HFFc6 (cell line): ENCODE results near the gene MACF1. TPM values are rescaled to one million over a fixed set of nuclear protein-coding genes. Genes with fewer than 3 reads are reported as not detected.
"Not testable (repeated sequence)": the region's sequence is repeated elsewhere in the genome, so short reads cannot be mapped to it uniquely, and the experiment has no call there.

Experiments
- DNase-seq: peaks from one replicate; pipeline ENCODE4 v3.0.0-alpha.2; 2018
- H3K27ac Mint-ChIP-seq: 2 replicates; pipeline ENCODE4 v1.8.0; 2020; ENCODE audit warnings: mild to moderate bottlenecking, mixed read lengths
- H3K27me3 Mint-ChIP-seq: 2 replicates; pipeline ENCODE4 v1.8.0; 2021; ENCODE audit warnings: mild to moderate bottlenecking, moderate library complexity, mixed read lengths; ENCODE audit not compliant: insufficient read depth
- H3K36me3 Mint-ChIP-seq: 2 replicates; pipeline ENCODE4 v1.8.0; 2021; ENCODE audit warnings: low read depth, mixed read lengths
- H3K4me1 Mint-ChIP-seq: 2 replicates; pipeline ENCODE4 v1.8.0; 2020; ENCODE audit warnings: low read depth, mixed read lengths
- H3K4me3 Mint-ChIP-seq: 2 replicates; pipeline ENCODE4 v1.8.0; 2020; ENCODE audit warnings: mild to moderate bottlenecking, moderate library complexity, mixed read lengths
- H3K9me3 Mint-ChIP-seq: 2 replicates; pipeline ENCODE4 v1.8.0; 2020; ENCODE audit warnings: mild to moderate bottlenecking, mixed read lengths
- CTCF ChIP-seq: fragments of 200-600 bp; sonication (generic); IDR thresholded peaks from 2 replicates; pipeline ENCODE4 v1.5.0; 2021; ENCODE audit warnings: antibody characterized with exemption, mild to moderate bottlenecking
- total RNA-seq, 6 experiments: library from RNA; stranded (reverse); fragmentation: NEBNext Ultra II Directional; extraction: Animal tissue kit (Norgen Biotek cat#: 25700); gene quantifications; 2 replicates in 1 of 6; 3 replicates in 5 of 6; pipeline ENCODE4 v1.2.3, GENCODE V29; 2021

Gene MACF1
- total RNA-seq, 6 experiments from 2014 or later = 201 to 308 (median 223) TPM

- H3K27ac Mint-ChIP-seq = no peak overlapping the region; the same call in 1 of the 2 replicates
- H3K9me3 Mint-ChIP-seq = no peaks in the 10 kb centered on the region
- peaks cover 14% of the 10 kb centered on the region for H3K4me1 Mint-ChIP-seq
- no peak for DNase-seq
- TF ChIP-seq CTCF = no peak
- H3K36me3 Mint-ChIP-seq = peaks cover 68% of the 10 kb centered on the region
- peaks cover 12% of the 10 kb centered on the region for H3K27me3 Mint-ChIP-seq
- no peak overlapping the region for H3K4me3 Mint-ChIP-seq
Measured at GRCh38 chr1:39452540-39452939, 248.0 kb downstream of the MACF1 start.

- H3K36me3 Mint-ChIP-seq = peaks cover 69% of the 10 kb centered on the region
- no peak for TF ChIP-seq CTCF
- H3K27me3 Mint-ChIP-seq = peaks cover 12% of the 10 kb centered on the region
- peaks cover 14% of the 10 kb centered on the region for H3K4me1 Mint-ChIP-seq
- DNase-seq = no peak
- no peak overlapping the region for H3K4me3 Mint-ChIP-seq
- H3K9me3 Mint-ChIP-seq = no peaks in the 10 kb centered on the region
- H3K27ac Mint-ChIP-seq = peak overlapping the region; percentile 31; the same call in 1 of the 2 replicates
Measured at GRCh38 chr1:39453603-39454002, 249.1 kb downstream of the MACF1 start.

- DNase-seq = no peak
- Mint-ChIP-seq H3K27ac (no peak overlapping the region), H3K4me1 (peaks cover 11% of the 10 kb centered on the region), H3K27me3 (peaks cover 20% of the 10 kb centered on the region), H3K4me3 (no peak overlapping the region), H3K9me3 (no peaks in the 10 kb centered on the region), H3K36me3 (peaks cover 74% of the 10 kb centered on the region)
- TF ChIP-seq CTCF = no peak
Measured at GRCh38 chr1:39458991-39459390, 254.5 kb downstream of the MACF1 start.

- DNase-seq = peak; percentile 37
- Mint-ChIP-seq H3K36me3 (peaks cover 69% of the 10 kb centered on the region), H3K4me1 (peaks cover 21% of the 10 kb centered on the region), H3K9me3 (no peaks in the 10 kb centered on the region), H3K27ac (peak overlapping the region; percentile 66), H3K27me3 (peaks cover 23% of the 10 kb centered on the region), H3K4me3 (peak overlapping the region; percentile 18; the same call in 1 of the 2 replicates)
- no peak for TF ChIP-seq CTCF
Measured at GRCh38 chr1:39462074-39462473, 257.6 kb downstream of the MACF1 start.

- peaks cover 32% of the 10 kb centered on the region for H3K4me1 Mint-ChIP-seq
- peaks cover 55% of the 10 kb centered on the region for H3K36me3 Mint-ChIP-seq
- TF ChIP-seq CTCF = no peak
- H3K27me3 Mint-ChIP-seq = peaks cover 26% of the 10 kb centered on the region
- H3K9me3 Mint-ChIP-seq = no peaks in the 10 kb centered on the region
- DNase-seq = no peak
- H3K4me3 Mint-ChIP-seq = peak overlapping the region; percentile 42; the same call in 1 of the 2 replicates
- H3K27ac Mint-ChIP-seq = peak overlapping the region; percentile 57
Measured at GRCh38 chr1:39466413-39467107, 262.1 kb downstream of the MACF1 start.

- not testable (repeated sequence) for DNase-seq
- H3K27ac Mint-ChIP-seq = peak overlapping the region; percentile 57
- H3K36me3 Mint-ChIP-seq = peaks cover 52% of the 10 kb centered on the region
Measured at GRCh38 chr1:39467108-39467720, 262.7 kb downstream of the MACF1 start.

More at GRCh38 chr1:39467108-39467720, 262.7 kb downstream of the MACF1 start:
- Mint-ChIP-seq H3K4me3 (peak overlapping the region; percentile 42; the same call in 1 of the 2 replicates), H3K4me1 (peaks cover 26% of the 10 kb centered on the region), H3K27me3 (peaks cover 23% of the 10 kb centered on the region)
- H3K9me3 Mint-ChIP-seq = not testable (repeated sequence)
